OCI-LY1 (cell line): Measurements from ENCODE around the gene ME3.

Experiments
- EZH2 ChIP-seq: fragments of 200-600 bp; sonication (generic), shearing (Covaris generic); IDR thresholded peaks from 2 replicates; pipeline ENCODE4 v1.8.0; 2017; ENCODE audit warnings: borderline replicate concordance, mixed run types, mild to moderate bottlenecking, antibody characterized with exemption, low read length, moderate library complexity, mixed read lengths
- TF ChIP-seq, protein P1 (sequence below): fragments of 200-600 bp; sonication (generic), shearing (Covaris generic); IDR thresholded peaks from 2 replicates; pipeline ENCODE4 v1.5.1; 2017; ENCODE audit warnings: mild to moderate bottlenecking, antibody characterized with exemption, low read length, moderate library complexity, mixed read lengths

GRCh38 chr11:86696451-86696850 is 24.0 kb upstream of the ME3 start:
- TF ChIP-seq, protein P1, sequence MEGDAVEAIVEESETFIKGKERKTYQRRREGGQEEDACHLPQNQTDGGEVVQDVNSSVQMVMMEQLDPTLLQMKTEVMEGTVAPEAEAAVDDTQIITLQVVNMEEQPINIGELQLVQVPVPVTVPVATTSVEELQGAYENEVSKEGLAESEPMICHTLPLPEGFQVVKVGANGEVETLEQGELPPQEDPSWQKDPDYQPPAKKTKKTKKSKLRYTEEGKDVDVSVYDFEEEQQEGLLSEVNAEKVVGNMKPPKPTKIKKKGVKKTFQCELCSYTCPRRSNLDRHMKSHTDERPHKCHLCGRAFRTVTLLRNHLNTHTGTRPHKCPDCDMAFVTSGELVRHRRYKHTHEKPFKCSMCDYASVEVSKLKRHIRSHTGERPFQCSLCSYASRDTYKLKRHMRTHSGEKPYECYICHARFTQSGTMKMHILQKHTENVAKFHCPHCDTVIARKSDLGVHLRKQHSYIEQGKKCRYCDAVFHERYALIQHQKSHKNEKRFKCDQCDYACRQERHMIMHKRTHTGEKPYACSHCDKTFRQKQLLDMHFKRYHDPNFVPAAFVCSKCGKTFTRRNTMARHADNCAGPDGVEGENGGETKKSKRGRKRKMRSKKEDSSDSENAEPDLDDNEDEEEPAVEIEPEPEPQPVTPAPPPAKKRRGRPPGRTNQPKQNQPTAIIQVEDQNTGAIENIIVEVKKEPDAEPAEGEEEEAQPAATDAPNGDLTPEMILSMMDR: no peak
- TF ChIP-seq EZH2: no peak
